ENCODE results near the gene CACNA1G.

The CACNA1G gene

DNA sequence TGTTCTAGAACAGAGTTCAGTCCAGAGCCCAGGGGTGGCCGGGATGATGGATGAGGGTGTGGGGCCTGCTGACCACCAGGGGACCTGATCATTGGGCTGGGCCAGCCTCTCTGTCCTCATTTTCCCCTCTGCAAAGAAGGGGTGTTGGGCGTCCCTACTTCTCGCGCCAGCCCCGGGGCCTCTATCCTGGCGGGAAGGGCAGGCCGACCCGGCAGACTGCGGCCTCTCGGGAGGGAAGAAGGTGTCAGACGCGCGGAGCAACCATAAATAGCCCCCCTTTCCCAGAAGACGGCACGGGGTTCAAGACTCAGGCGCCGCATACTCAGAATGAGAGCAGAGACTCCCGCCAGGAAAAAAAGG is 2.0 kb upstream of the CACNA1G start:
- H4K8ac ChIP-seq (ENCODE audit: low read depth, low read length), result no peak overlapping the region
- H2BK15ac ChIP-seq (replicated peaks; ENCODE audit: low read depth), result no peak overlapping the region
- H2BK120ac ChIP-seq (ENCODE audit: low read depth, low read length), result no peak overlapping the region
- H3K56ac ChIP-seq (ENCODE audit: low read length), result peak overlapping the region; percentile 93
- no peak overlapping the region for H3K9ac ChIP-seq (ENCODE audit: low read length)
- no peaks in the 10 kb centered on the region for H3K36me3 ChIP-seq (ENCODE audit: control insufficient read depth, insufficient read depth, low read length)
- WGBS (ENCODE audit: extremely low coverage, insufficient coverage, low lambda C conversion rate), result no CpG with 5 or more reads among the region's 18 CpGs
- H3K18ac ChIP-seq (ENCODE audit: low read length), result no peak overlapping the region
- no peaks in the 10 kb centered on the region for H3K27me3 ChIP-seq (ENCODE audit: insufficient read depth, low read length, poor library complexity)
- DNase-seq, result no peak
- H2AK5ac ChIP-seq (ENCODE audit: low read length), result no peak overlapping the region
- no peak overlapping the region for H2BK5ac ChIP-seq (ENCODE audit: low read length)
- peaks cover 11% of the 10 kb centered on the region for H3K4me1 ChIP-seq (ENCODE audit: control insufficient read depth, low read depth, low read length)
- peak overlapping the region; percentile 98 for H3K4me2 ChIP-seq (ENCODE audit: low read length)
- H3K79me2 ChIP-seq (ENCODE audit: control insufficient read depth, insufficient read depth, low read length), result no peaks in the 10 kb centered on the region
- no peaks in the 10 kb centered on the region for H3K79me1 ChIP-seq (ENCODE audit: low read length)
- H3K23ac ChIP-seq (ENCODE audit: low read length), result no peak overlapping the region
- no peak overlapping the region for H3K27ac ChIP-seq (ENCODE audit: low read depth, low read length)
- no peak overlapping the region for H3K4ac ChIP-seq (ENCODE audit: low read depth, low read length)
- no peak overlapping the region for H3K4me3 ChIP-seq (ENCODE audit: low read length)
- no peak overlapping the region for H4K5ac ChIP-seq (ENCODE audit: low read length)

DNA sequence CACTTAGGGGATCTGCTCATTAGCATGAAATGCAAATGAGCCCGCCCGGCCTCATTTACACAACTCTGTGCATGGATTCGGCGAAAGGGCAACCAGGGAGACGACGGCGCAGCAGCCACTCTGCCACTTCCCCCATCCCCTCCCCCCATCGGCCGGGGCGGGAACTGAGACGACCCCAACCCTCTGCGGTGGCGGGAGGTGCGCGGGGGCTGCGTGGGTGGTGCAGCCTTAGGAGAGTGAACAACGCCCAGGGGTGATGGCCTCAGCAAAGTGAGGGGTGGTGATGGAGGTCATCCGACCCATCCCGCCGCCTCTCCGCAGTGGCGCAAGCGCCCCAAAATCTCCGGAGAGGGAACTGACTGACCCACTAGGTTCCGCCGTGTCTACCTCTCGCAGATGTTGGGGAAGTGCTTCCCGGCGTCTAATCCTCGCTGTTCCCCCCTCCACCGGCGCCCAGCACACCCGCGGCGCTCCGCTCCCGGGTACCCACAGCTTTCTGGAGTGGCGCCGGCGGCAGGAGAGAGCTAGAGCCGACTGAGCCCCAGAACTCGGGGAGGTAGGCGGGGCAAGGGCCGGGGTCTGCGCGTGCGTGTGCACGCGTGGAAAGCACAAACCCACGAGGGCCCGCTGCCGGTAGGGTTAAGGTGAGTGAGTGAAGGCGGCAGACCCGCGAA is 1.4 kb upstream of the CACNA1G start:
- no peak overlapping the region for H2BK120ac ChIP-seq (ENCODE audit: low read depth, low read length)
- no peaks in the 10 kb centered on the region for H3K79me2 ChIP-seq (ENCODE audit: control insufficient read depth, insufficient read depth, low read length)
- no CpG with 5 or more reads among the region's 55 CpGs for WGBS (ENCODE audit: extremely low coverage, insufficient coverage, low lambda C conversion rate)
- H3K18ac ChIP-seq (ENCODE audit: low read length), result peak overlapping the region; percentile 28
- H2BK15ac ChIP-seq (replicated peaks; ENCODE audit: low read depth), result no peak overlapping the region
- H3K4me3 ChIP-seq (ENCODE audit: low read length), result peak overlapping the region; percentile 46
- H3K4me1 ChIP-seq (ENCODE audit: control insufficient read depth, low read depth, low read length), result peaks cover 11% of the 10 kb centered on the region
- H3K27me3 ChIP-seq (ENCODE audit: insufficient read depth, low read length, poor library complexity), result no peaks in the 10 kb centered on the region
- H3K4ac ChIP-seq (ENCODE audit: low read depth, low read length), result peak overlapping the region; percentile 64
- H3K36me3 ChIP-seq (ENCODE audit: control insufficient read depth, insufficient read depth, low read length), result no peaks in the 10 kb centered on the region
- peak; percentile 85 for DNase-seq
- no peak overlapping the region for H2AK5ac ChIP-seq (ENCODE audit: low read length)
- no peak overlapping the region for H3K27ac ChIP-seq (ENCODE audit: low read depth, low read length)
- no peak overlapping the region for H4K5ac ChIP-seq (ENCODE audit: low read length)
- peak overlapping the region; percentile 93 for H3K56ac ChIP-seq (ENCODE audit: low read length)
- H3K9ac ChIP-seq (ENCODE audit: low read length), result peak overlapping the region; percentile 73
- H2BK5ac ChIP-seq (ENCODE audit: low read length), result no peak overlapping the region
- H3K4me2 ChIP-seq (ENCODE audit: low read length), result peak overlapping the region; percentile 98
- no peak overlapping the region for H4K8ac ChIP-seq (ENCODE audit: low read depth, low read length)
- no peak overlapping the region for H3K23ac ChIP-seq (ENCODE audit: low read length)
- H3K79me1 ChIP-seq (ENCODE audit: low read length), result no peaks in the 10 kb centered on the region

DNA sequence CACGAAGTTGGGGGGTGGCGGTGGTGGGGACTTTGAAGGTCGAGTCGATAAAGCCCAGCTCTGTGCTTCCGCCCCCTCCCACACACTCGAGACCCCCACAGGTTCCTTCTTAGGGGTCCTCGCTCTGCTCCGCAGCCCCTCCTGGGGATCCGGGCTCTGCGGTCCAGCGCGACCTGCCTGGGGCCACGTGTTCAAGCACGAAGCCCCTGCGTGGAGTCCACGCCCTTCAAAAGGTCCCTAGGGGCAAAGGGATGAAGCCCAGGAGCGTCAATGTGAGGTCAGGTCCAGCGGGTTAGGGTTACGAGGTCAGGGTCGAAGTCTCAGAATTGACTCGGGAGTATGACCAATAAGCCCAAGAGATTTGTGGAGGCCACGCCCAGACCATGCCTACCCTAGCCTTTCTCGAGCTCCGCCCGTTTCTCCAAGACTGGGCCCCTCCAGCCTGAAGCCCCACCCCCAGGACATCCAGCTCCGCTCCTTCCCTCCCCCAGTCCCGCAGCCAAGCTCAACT is 786 bp upstream of the CACNA1G start:
- WGBS (ENCODE audit: extremely low coverage, insufficient coverage, low lambda C conversion rate), result no CpG with 5 or more reads among the region's 27 CpGs
- DNase-seq, result peak; percentile 97
- H4K5ac ChIP-seq (ENCODE audit: low read length), result no peak overlapping the region
- H3K23ac ChIP-seq (ENCODE audit: low read length), result no peak overlapping the region
- no peaks in the 10 kb centered on the region for H3K36me3 ChIP-seq (ENCODE audit: control insufficient read depth, insufficient read depth, low read length)
- no peaks in the 10 kb centered on the region for H3K79me2 ChIP-seq (ENCODE audit: control insufficient read depth, insufficient read depth, low read length)
- no peaks in the 10 kb centered on the region for H3K79me1 ChIP-seq (ENCODE audit: low read length)
- H3K27me3 ChIP-seq (ENCODE audit: insufficient read depth, low read length, poor library complexity), result no peaks in the 10 kb centered on the region
- H3K4me1 ChIP-seq (ENCODE audit: control insufficient read depth, low read depth, low read length), result peaks cover 11% of the 10 kb centered on the region
- H3K56ac ChIP-seq (ENCODE audit: low read length), result peak overlapping the region; percentile 93
- H3K9ac ChIP-seq (ENCODE audit: low read length), result peak overlapping the region; percentile 74
- no peak overlapping the region for H3K4ac ChIP-seq (ENCODE audit: low read depth, low read length)
- H3K27ac ChIP-seq (ENCODE audit: low read depth, low read length), result no peak overlapping the region
- no peak overlapping the region for H2AK5ac ChIP-seq (ENCODE audit: low read length)
- peak overlapping the region; percentile 98 for H3K4me2 ChIP-seq (ENCODE audit: low read length)
- peak overlapping the region; percentile 64 for H3K18ac ChIP-seq (ENCODE audit: low read length)
- H2BK5ac ChIP-seq (ENCODE audit: low read length), result no peak overlapping the region
- no peak overlapping the region for H2BK120ac ChIP-seq (ENCODE audit: low read depth, low read length)
- no peak overlapping the region for H2BK15ac ChIP-seq (replicated peaks; ENCODE audit: low read depth)
- no peak overlapping the region for H4K8ac ChIP-seq (ENCODE audit: low read depth, low read length)
- H3K4me3 ChIP-seq (ENCODE audit: low read length), result peak overlapping the region; percentile 54

DNA sequence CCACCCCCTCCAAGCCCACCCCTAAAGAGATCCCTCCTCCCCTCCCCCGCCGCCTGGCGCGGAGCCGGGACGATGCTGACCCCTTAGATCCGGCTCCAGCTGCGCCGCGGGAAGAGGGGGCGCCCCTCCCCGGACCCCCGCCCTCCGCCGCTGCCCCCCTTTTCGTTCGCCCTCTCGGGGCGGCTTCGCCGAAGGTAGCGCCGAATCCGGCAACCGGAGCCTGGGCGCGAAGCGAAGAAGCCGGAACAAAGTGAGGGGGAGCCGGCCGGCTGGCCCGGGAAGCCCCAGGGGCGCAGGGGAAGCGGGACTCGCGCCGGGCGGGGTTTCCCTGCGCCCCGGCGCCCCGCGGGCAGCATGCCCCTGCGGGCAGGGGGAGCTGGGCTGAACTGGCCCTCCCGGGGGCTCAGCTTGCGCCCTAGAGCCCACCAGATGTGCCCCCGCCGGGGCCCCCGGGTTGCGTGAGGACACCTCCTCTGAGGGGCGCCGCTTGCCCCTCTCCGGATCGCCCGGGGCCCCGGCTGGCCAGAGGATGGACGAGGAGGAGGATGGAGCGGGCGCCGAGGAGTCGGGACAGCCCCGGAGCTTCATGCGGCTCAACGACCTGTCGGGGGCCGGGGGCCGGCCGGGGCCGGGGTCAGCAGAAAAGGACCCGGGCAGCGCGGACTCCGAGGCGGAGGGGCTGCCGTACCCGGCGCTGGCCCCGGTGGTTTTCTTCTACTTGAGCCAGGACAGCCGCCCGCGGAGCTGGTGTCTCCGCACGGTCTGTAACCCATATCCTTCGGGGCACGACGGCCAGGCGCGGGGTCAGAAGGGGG is 623 bp downstream of the CACNA1G start:
- H3K4me2 ChIP-seq (ENCODE audit: low read length), result peak overlapping the region; percentile 75
- H3K36me3 ChIP-seq (ENCODE audit: control insufficient read depth, insufficient read depth, low read length), result no peaks in the 10 kb centered on the region
- peak overlapping the region; percentile 38 for H3K4ac ChIP-seq (ENCODE audit: low read depth, low read length)
- no peaks in the 10 kb centered on the region for H3K79me2 ChIP-seq (ENCODE audit: control insufficient read depth, insufficient read depth, low read length)
- H2BK5ac ChIP-seq (ENCODE audit: low read length), result no peak overlapping the region
- peak overlapping the region; percentile 54 for H3K9ac ChIP-seq (ENCODE audit: low read length)
- DNase-seq, result no peak
- no peak overlapping the region for H4K5ac ChIP-seq (ENCODE audit: low read length)
- H3K56ac ChIP-seq (ENCODE audit: low read length), result peak overlapping the region; percentile 78
- WGBS (ENCODE audit: extremely low coverage, insufficient coverage, low lambda C conversion rate), result no CpG with 5 or more reads among the region's 88 CpGs
- no peak overlapping the region for H2BK120ac ChIP-seq (ENCODE audit: low read depth, low read length)
- H3K4me1 ChIP-seq (ENCODE audit: control insufficient read depth, low read depth, low read length), result peaks cover 13% of the 10 kb centered on the region
- no peak overlapping the region for H3K27ac ChIP-seq (ENCODE audit: low read depth, low read length)
- H3K18ac ChIP-seq (ENCODE audit: low read length), result peak overlapping the region; percentile 72
- H2BK15ac ChIP-seq (replicated peaks; ENCODE audit: low read depth), result no peak overlapping the region
- H3K79me1 ChIP-seq (ENCODE audit: low read length), result no peaks in the 10 kb centered on the region
- peak overlapping the region; percentile 30 for H3K4me3 ChIP-seq (ENCODE audit: low read length)
- H4K8ac ChIP-seq (ENCODE audit: low read depth, low read length), result no peak overlapping the region
- no peak overlapping the region for H3K23ac ChIP-seq (ENCODE audit: low read length)
- H2AK5ac ChIP-seq (ENCODE audit: low read length), result no peak overlapping the region
- peaks cover 3% of the 10 kb centered on the region for H3K27me3 ChIP-seq (ENCODE audit: insufficient read depth, low read length, poor library complexity)

DNA sequence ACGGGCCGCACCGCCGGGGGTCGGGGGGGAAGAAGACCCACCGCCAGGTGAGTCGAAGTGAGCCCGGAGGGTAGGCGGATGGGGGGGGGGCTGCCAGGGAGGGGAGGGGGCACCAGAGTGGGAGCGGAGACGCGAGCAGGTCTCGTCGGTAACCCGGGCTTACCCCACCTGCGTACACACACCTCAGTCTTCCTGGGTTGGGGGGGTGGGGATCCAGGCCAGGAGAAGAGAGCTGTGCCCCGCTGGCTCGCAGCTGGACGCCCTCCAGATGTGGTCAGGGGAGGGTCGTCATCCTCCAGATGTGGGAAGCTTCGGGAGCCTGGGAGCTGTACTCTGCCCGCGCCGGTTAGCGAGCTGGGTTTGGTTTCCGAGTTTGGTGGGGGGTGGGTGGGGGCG is 1.2 kb downstream of the CACNA1G start:
- Histone ChIP-seq H3K4me3 (ENCODE audit: low read length) (no peak overlapping the region), H3K4me1 (ENCODE audit: control insufficient read depth, low read depth, low read length) (peaks cover 13% of the 10 kb centered on the region)
- no CpG with 5 or more reads among the region's 27 CpGs for WGBS (ENCODE audit: extremely low coverage, insufficient coverage, low lambda C conversion rate)

More for the DNA sequence above, 1.2 kb downstream of the CACNA1G start:
- Histone ChIP-seq H3K79me2 (ENCODE audit: control insufficient read depth, insufficient read depth, low read length) (no peaks in the 10 kb centered on the region), H2BK5ac (ENCODE audit: low read length) (no peak overlapping the region), H3K4ac (ENCODE audit: low read depth, low read length) (no peak overlapping the region), H2BK120ac (ENCODE audit: low read depth, low read length) (no peak overlapping the region), H3K18ac (ENCODE audit: low read length) (peak overlapping the region; percentile 72), H3K9ac (ENCODE audit: low read length) (no peak overlapping the region), H2AK5ac (ENCODE audit: low read length) (no peak overlapping the region), H2BK15ac (replicated peaks; ENCODE audit: low read depth) (no peak overlapping the region), H3K27ac (ENCODE audit: low read depth, low read length) (no peak overlapping the region), H4K5ac (ENCODE audit: low read length) (no peak overlapping the region), H3K27me3 (ENCODE audit: insufficient read depth, low read length, poor library complexity) (peaks cover 3% of the 10 kb centered on the region), H3K79me1 (ENCODE audit: low read length) (no peaks in the 10 kb centered on the region), H4K8ac (ENCODE audit: low read depth, low read length) (no peak overlapping the region), H3K23ac (ENCODE audit: low read length) (no peak overlapping the region), H3K4me2 (ENCODE audit: low read length) (peak overlapping the region; percentile 59), H3K36me3 (ENCODE audit: control insufficient read depth, insufficient read depth, low read length) (no peaks in the 10 kb centered on the region), H3K56ac (ENCODE audit: low read length) (peak overlapping the region; percentile 34)
- DNase-seq, result no peak

Measured in mesendoderm (in vitro differentiated cells).